Measurements from ENCODE around the gene USP20. TPM values are rescaled to one million over a fixed set of nuclear protein-coding genes. Genes with fewer than 3 reads are reported as not detected.

The USP20 gene
- total and polyA plus RNA-seq, 10 of the 15 experiments (the other 5 are each of a cell fraction or from before 2014, with no cell fraction given), result 0.66 to 23.3 (median 11.0) TPM

DNA sequence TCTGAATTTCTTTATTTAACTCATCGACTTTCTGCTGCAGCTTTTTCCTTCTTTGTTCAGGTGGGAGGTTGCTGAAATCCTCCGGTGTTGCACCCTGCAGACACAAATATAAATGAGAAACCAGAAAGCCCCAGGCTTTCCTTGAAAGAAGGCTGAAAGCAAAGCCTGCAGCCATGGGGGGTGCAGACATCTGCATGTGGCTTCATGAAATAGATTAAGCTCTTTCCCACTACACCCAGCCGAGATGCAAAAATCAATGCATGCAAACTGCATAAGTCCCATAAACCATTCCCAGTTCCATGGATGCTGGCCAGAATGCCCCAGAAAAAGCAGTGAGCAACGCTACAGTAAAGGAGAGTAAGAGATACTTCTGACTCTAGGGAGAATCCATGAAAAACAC, 73.6 kb downstream of the USP20 start:
- FAIRE-seq (no peak), ATAC-seq (no peak), DNase-seq (ENCODE audit: low read depth, low spot score) (no peak)
- H3K4me3 ChIP-seq, result no peak overlapping the region
- peaks cover 3% of the 10 kb centered on the region for H3K79me2 ChIP-seq (ENCODE audit: control insufficient read depth, insufficient read depth, low read length)
- H3K4me1 ChIP-seq (ENCODE audit: control insufficient read depth, insufficient read depth, low read length), result peaks cover 3% of the 10 kb centered on the region
- H3K36me3 ChIP-seq (ENCODE audit: control insufficient read depth in 2 of 2, insufficient read depth in 2 of 2, low read length in 1 of 2), result peaks cover 12 to 57% of the 10 kb centered on the region in 2 experiments
- no peaks in the 10 kb centered on the region for H3K9me3 ChIP-seq (replicated peaks; ENCODE audit: control insufficient read depth, insufficient read depth, low read length)
- TF ChIP-seq, protein P1, sequence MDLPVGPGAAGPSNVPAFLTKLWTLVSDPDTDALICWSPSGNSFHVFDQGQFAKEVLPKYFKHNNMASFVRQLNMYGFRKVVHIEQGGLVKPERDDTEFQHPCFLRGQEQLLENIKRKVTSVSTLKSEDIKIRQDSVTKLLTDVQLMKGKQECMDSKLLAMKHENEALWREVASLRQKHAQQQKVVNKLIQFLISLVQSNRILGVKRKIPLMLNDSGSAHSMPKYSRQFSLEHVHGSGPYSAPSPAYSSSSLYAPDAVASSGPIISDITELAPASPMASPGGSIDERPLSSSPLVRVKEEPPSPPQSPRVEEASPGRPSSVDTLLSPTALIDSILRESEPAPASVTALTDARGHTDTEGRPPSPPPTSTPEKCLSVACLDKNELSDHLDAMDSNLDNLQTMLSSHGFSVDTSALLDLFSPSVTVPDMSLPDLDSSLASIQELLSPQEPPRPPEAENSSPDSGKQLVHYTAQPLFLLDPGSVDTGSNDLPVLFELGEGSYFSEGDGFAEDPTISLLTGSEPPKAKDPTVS (IDR thresholded peaks at IDR 0.05; ENCODE audit: low read depth, low read length), result no peak
- POLR2A ChIA-PET, result no interaction called here
- H2AFZ ChIP-seq (ENCODE audit: control insufficient read depth, low read depth, low read length), result no peak overlapping the region
- H3K27ac ChIP-seq (ENCODE audit: control insufficient read depth, insufficient read depth), result no peak overlapping the region
- 87% methylated on average over 4 of the region's 4 CpGs for WGBS (ENCODE audit: insufficient coverage, insufficient replicate concordance, low lambda C conversion rate, missing lambda C conversion rate)
- SMC1A ChIA-PET (ENCODE audit: uncharacterized antibody, unreplicated experiment), result interaction anchor here (1.5 kb wide), 1 partner anchor 16 kb away, joined by 3 read pairs; no protein-coding TSS in a partner anchor
- H3K27me3 ChIP-seq (replicated peaks in 1 of 2; ENCODE audit: control insufficient read depth in 2 of 2, insufficient read depth in 2 of 2, low read length in 1 of 2), result no peaks in the 10 kb centered on the region
- intact Hi-C loops (cut with micrococcal nuclease; ENCODE audit: unreplicated experiment), result no loop called here
- CTCF ChIA-PET, result no interaction called here
- RAD21 ChIA-PET (ENCODE audit: unreplicated experiment), result no interaction called here
- BruUV-seq (replicated peaks), result TSS peak; percentile 18
- in situ Hi-C loops (cut with MboI), result no loop called here
- no peak overlapping the region for H3K4me2 ChIP-seq (ENCODE audit: control insufficient read depth, insufficient read depth)
- H3K9ac ChIP-seq (ENCODE audit: control insufficient read depth, insufficient read depth, low read length), result no peak overlapping the region
- H4K20me1 ChIP-seq (ENCODE audit: control insufficient read depth, insufficient read depth), result no peaks in the 10 kb centered on the region

- ATAC-seq (no peak), FAIRE-seq (no peak), DNase-seq (ENCODE audit: low read depth, low spot score) (no peak)
- Histone ChIP-seq H3K4me1 (ENCODE audit: control insufficient read depth, insufficient read depth, low read length) (no peaks in the 10 kb centered on the region), H3K36me3 (ENCODE audit: control insufficient read depth in 2 of 2, insufficient read depth in 2 of 2, low read length in 1 of 2) (peaks cover 11 to 51% of the 10 kb centered on the region in 2 experiments), H3K27ac (ENCODE audit: control insufficient read depth, insufficient read depth) (no peak overlapping the region), H3K79me2 (ENCODE audit: control insufficient read depth, insufficient read depth, low read length) (peaks cover 3% of the 10 kb centered on the region), H3K9me3 (replicated peaks; ENCODE audit: control insufficient read depth, insufficient read depth, low read length) (no peaks in the 10 kb centered on the region), H4K20me1 (ENCODE audit: control insufficient read depth, insufficient read depth) (no peaks in the 10 kb centered on the region), H3K4me2 (ENCODE audit: control insufficient read depth, insufficient read depth) (no peak overlapping the region), H3K4me3 (no peak overlapping the region), H3K9ac (ENCODE audit: control insufficient read depth, insufficient read depth, low read length) (no peak overlapping the region), H2AFZ (ENCODE audit: control insufficient read depth, low read depth, low read length) (no peak overlapping the region), H3K27me3 (replicated peaks in 1 of 2; ENCODE audit: control insufficient read depth in 2 of 2, insufficient read depth in 2 of 2, low read length in 1 of 2) (no peaks in the 10 kb centered on the region)
- RAD21 ChIA-PET (ENCODE audit: unreplicated experiment), result interaction anchor here (0.7 kb wide), 1 partner anchor 23 kb away, joined by 4 read pairs; no protein-coding TSS in a partner anchor
- in situ Hi-C loops (cut with MboI), result no loop called here
- intact Hi-C loops (cut with micrococcal nuclease; ENCODE audit: unreplicated experiment), result no loop called here
- CTCF ChIA-PET, result no interaction called here
- BruUV-seq (replicated peaks), result no TSS peak
- no peak for TF ChIP-seq EP300 (IDR thresholded peaks at IDR 0.05; ENCODE audit: borderline replicate concordance in 1 of 2, control insufficient read depth in 1 of 2, low read depth in 2 of 2, low read length in 2 of 2)
- TF ChIP-seq ZZZ3 (IDR thresholded peaks at IDR 0.05; ENCODE audit: control insufficient read depth, insufficient read length, low read depth), result no peak
- TF ChIP-seq EZH2 (IDR thresholded peaks at IDR 0.05; ENCODE audit: borderline replicate concordance, control insufficient read depth, low read depth, low read length), result no peak
- no peak for TF ChIP-seq FOS (IDR thresholded peaks at IDR 0.05; ENCODE audit: borderline replicate concordance, extremely low read depth, insufficient read length)
- TF ChIP-seq HDAC2 (IDR thresholded peaks at IDR 0.05), result no peak
- POLR2A ChIA-PET, result no interaction called here
- SMC1A ChIA-PET (ENCODE audit: uncharacterized antibody, unreplicated experiment), result interaction anchor here (1.5 kb wide), 1 partner anchor 17 kb away, joined by 3 read pairs; no protein-coding TSS in a partner anchor
- 94% methylated on average over 9 of the region's 9 CpGs for WGBS (ENCODE audit: insufficient coverage, insufficient replicate concordance, low lambda C conversion rate, missing lambda C conversion rate)
Measured at GRCh38 chr9:129909851-129910250, 74.6 kb downstream of the USP20 start.
